Neural cell (in vitro differentiated cells): ENCODE data around the gene SFXN3.

Source experiments
- CTCF ChIP-seq: fragments of 450-650 bp; IDR thresholded peaks from 2 replicates; pipeline ENCODE4 v1.5.1; 2014; ENCODE audit warnings: antibody characterized with exemption, mild to moderate bottlenecking, moderate library complexity; ENCODE audit not compliant: poor library complexity, severe bottlenecking
- EP300 ChIP-seq: fragments of 450-650 bp; conservative IDR thresholded peaks from 2 replicates; pipeline ENCODE4 v1.6.1; 2014; ENCODE audit warnings: antibody characterized with exemption, mild to moderate bottlenecking, moderate library complexity; ENCODE audit not compliant: poor library complexity, severe bottlenecking
- EZH2 ChIP-seq: fragments of 200-600, 300-800 bp; shearing (Covaris generic), sonication (generic); IDR thresholded peaks from 2 replicates; pipeline ENCODE4 v1.6.1; 2014; ENCODE audit warnings: antibody characterized with exemption, low read length, borderline replicate concordance, mild to moderate bottlenecking; ENCODE audit not compliant: insufficient read depth, poor library complexity, severe bottlenecking
- POLR2AphosphoS5 ChIP-seq: IDR thresholded peaks from 2 replicates; pipeline ENCODE4 v1.6.1; 2012
- REST ChIP-seq: IDR thresholded peaks from 2 replicates; pipeline ENCODE4 v1.6.1; 2012; ENCODE audit warnings: borderline replicate concordance
- SMC3 ChIP-seq: fragments of 450-650 bp; conservative IDR thresholded peaks from 2 replicates; pipeline ENCODE4 v1.6.1; 2014; ENCODE audit warnings: antibody characterized with exemption, mild to moderate bottlenecking, moderate library complexity; ENCODE audit not compliant: poor library complexity

GRCh38 chr10:101028446-101029337 is 2.3 kb upstream of the SFXN3 start:
- TF ChIP-seq POLR2AphosphoS5 (no peak), CTCF (no peak), EZH2 (no peak), EP300 (no peak), REST (no peak), SMC3 (no peak)
